GM18873 (cell line): Measurements from ENCODE around the gene LSM10.

Source experiments
- ATAC-seq: cut with Tn5 transposase; IDR thresholded peaks from one replicate; pipeline ENCODE4 v1.9.1; 2021; ENCODE audit warnings: mild to moderate bottlenecking, moderate library complexity, moderate number of reproducible peaks; ENCODE audit not compliant: unreplicated experiment, low FRiP score

LSM10 gene

GRCh38 chr1:36354486-36354885, 43.2 kb downstream of the LSM10 start:
- ATAC-seq: no peak

- ATAC-seq: no peak
These were observed 44.5 kb downstream of the LSM10 start for GRCh38 chr1:36352910-36353878.

GRCh38 chr1:36352125-36352909, 45.4 kb downstream of the LSM10 start:
- no peak for ATAC-seq

GRCh38 chr1:36351227-36351977, 46.3 kb downstream of the LSM10 start:
- no peak for ATAC-seq

- no peak for ATAC-seq
These were observed 47.0 kb downstream of the LSM10 start for GRCh38 chr1:36350659-36351226.

- ATAC-seq: no peak
These were observed 47.9 kb downstream of the LSM10 start for GRCh38 chr1:36349839-36350238.

GRCh38 chr1:36349241-36349671, 48.5 kb downstream of the LSM10 start:
- ATAC-seq: no peak

- no peak for ATAC-seq
These were observed 50.9 kb downstream of the LSM10 start for GRCh38 chr1:36346741-36347370.

GRCh38 chr1:36345353-36345752, 52.4 kb downstream of the LSM10 start:
- no peak for ATAC-seq

- ATAC-seq: no peak
These were observed 53.4 kb downstream of the LSM10 start for GRCh38 chr1:36344395-36344680.

GRCh38 chr1:36343651-36344394, 53.9 kb downstream of the LSM10 start:
- no peak for ATAC-seq
